Measurements from ENCODE around the gene GRAP2. TPM values are rescaled to one million over a fixed set of nuclear protein-coding genes. Genes with fewer than 3 reads are reported as not detected.
"Not testable (repeated sequence)": the region's sequence is repeated elsewhere in the genome, so short reads cannot be mapped to it uniquely, and the experiment has no call there.

The GRAP2 gene
- total RNA-seq, 1 experiment from 2014 or later = not detected

- ChIA-PET CTCF (no interaction called here), POLR2A (ENCODE audit: unreplicated experiment) (no interaction called here)
- ATAC-seq = no peak
- no TSS peak for BruUV-seq (replicated peaks)
- TF ChIP-seq EZH2phosphoT487 (IDR thresholded peaks at IDR 0.05; ENCODE audit: borderline replicate concordance, low read length) (no peak), EZH2 (IDR thresholded peaks at IDR 0.05; ENCODE audit: low read length, unreplicated experiment) (no peak)
- TF ChIP-seq, protein P1, sequence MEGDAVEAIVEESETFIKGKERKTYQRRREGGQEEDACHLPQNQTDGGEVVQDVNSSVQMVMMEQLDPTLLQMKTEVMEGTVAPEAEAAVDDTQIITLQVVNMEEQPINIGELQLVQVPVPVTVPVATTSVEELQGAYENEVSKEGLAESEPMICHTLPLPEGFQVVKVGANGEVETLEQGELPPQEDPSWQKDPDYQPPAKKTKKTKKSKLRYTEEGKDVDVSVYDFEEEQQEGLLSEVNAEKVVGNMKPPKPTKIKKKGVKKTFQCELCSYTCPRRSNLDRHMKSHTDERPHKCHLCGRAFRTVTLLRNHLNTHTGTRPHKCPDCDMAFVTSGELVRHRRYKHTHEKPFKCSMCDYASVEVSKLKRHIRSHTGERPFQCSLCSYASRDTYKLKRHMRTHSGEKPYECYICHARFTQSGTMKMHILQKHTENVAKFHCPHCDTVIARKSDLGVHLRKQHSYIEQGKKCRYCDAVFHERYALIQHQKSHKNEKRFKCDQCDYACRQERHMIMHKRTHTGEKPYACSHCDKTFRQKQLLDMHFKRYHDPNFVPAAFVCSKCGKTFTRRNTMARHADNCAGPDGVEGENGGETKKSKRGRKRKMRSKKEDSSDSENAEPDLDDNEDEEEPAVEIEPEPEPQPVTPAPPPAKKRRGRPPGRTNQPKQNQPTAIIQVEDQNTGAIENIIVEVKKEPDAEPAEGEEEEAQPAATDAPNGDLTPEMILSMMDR (conservative IDR thresholded peaks at IDR 0.05; ENCODE audit: low read depth, low read length) = no peak
- no peak overlapping the region for H3K4me2 ChIP-seq (ENCODE audit: low read length)
- no peaks in the 10 kb centered on the region for H3K4me1 ChIP-seq (ENCODE audit: insufficient read depth, low read length)
- no peaks in the 10 kb centered on the region for H3K79me2 ChIP-seq (ENCODE audit: low read length)
- no peak overlapping the region for H3K27ac ChIP-seq (ENCODE audit: low read length)
- no peaks in the 10 kb centered on the region for H4K20me1 ChIP-seq (ENCODE audit: low read length)
- H2AFZ ChIP-seq (ENCODE audit: low read length) = no peak overlapping the region
- H3F3A ChIP-seq (ENCODE audit: low read length, unreplicated experiment) = no peaks in the 10 kb centered on the region
- DNase-seq = no peak
- intact Hi-C loops (cut with micrococcal nuclease) = no loop called here
- no peak overlapping the region for H3K4me3 ChIP-seq (ENCODE audit: low read length)
- no peak overlapping the region for H3K9ac ChIP-seq (ENCODE audit: low read length)
- peaks cover 51% of the 10 kb centered on the region for H3K27me3 ChIP-seq (ENCODE audit: low read length)
- H3K9me2 ChIP-seq (replicated peaks; ENCODE audit: low read length) = no peaks in the 10 kb centered on the region
- no peaks in the 10 kb centered on the region for H3K36me3 ChIP-seq (ENCODE audit: low read depth, low read length)
- H3K9me3 ChIP-seq (ENCODE audit: low read length) = no peaks in the 10 kb centered on the region
These were observed 23.6 kb upstream of the GRAP2 start for GRCh38 chr22:39877079-39877845.

- Histone ChIP-seq H4K20me1 (ENCODE audit: low read length) (no peaks in the 10 kb centered on the region), H3K9me2 (replicated peaks; ENCODE audit: low read length) (no peaks in the 10 kb centered on the region), H3K4me2 (ENCODE audit: low read length) (no peak overlapping the region), H3K4me1 (ENCODE audit: insufficient read depth, low read length) (no peaks in the 10 kb centered on the region), H3K79me2 (ENCODE audit: low read length) (no peaks in the 10 kb centered on the region), H3K9me3 (ENCODE audit: low read length) (no peaks in the 10 kb centered on the region), H3F3A (ENCODE audit: low read length, unreplicated experiment) (no peaks in the 10 kb centered on the region), H3K4me3 (ENCODE audit: low read length) (no peak overlapping the region), H3K27me3 (ENCODE audit: low read length) (peaks cover 55% of the 10 kb centered on the region), H3K9ac (ENCODE audit: low read length) (no peak overlapping the region), H3K36me3 (ENCODE audit: low read depth, low read length) (no peaks in the 10 kb centered on the region), H3K27ac (ENCODE audit: low read length) (no peak overlapping the region), H2AFZ (ENCODE audit: low read length) (no peak overlapping the region)
- DNase-seq (no peak), ATAC-seq (no peak)
- TF ChIP-seq, protein P1 (conservative IDR thresholded peaks at IDR 0.05; ENCODE audit: low read depth, low read length) = no peak
- TF ChIP-seq EZH2 (IDR thresholded peaks at IDR 0.05; ENCODE audit: low read length, unreplicated experiment) (no peak), EZH2phosphoT487 (IDR thresholded peaks at IDR 0.05; ENCODE audit: borderline replicate concordance, low read length) (no peak)
- ChIA-PET POLR2A (ENCODE audit: unreplicated experiment) (no interaction called here), CTCF (no interaction called here)
- no TSS peak for BruUV-seq (replicated peaks)
- intact Hi-C loops (cut with micrococcal nuclease) = no loop called here
These were observed 20.2 kb upstream of the GRAP2 start for GRCh38 chr22:39880722-39881121.

DNA sequence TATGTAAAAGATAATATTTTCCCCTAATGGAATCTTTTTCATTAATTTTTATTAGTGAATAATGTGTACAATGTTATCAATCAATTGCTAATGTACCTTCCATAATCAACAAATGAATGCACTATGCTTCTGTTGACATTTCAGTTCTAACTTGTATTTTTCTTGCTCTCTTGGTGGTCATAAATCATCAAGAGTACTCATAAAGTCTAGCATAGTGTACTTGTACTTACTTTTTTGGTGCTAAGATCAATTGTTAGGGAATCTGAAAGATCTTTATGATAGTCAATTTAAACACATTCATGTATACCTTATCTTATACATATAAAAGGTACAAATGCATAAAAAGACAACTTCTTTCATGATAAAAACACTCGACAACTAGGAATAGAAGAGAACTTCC, 17.8 kb upstream of the GRAP2 start:
- Histone ChIP-seq H3K9me3 (ENCODE audit: low read length) (no peaks in the 10 kb centered on the region), H3K4me3 (ENCODE audit: low read length) (no peak overlapping the region), H3K4me1 (ENCODE audit: insufficient read depth, low read length) (no peaks in the 10 kb centered on the region), H3K9ac (ENCODE audit: low read length) (no peak overlapping the region), H3K4me2 (ENCODE audit: low read length) (no peak overlapping the region), H3K36me3 (ENCODE audit: low read depth, low read length) (no peaks in the 10 kb centered on the region), H3K9me2 (replicated peaks; ENCODE audit: low read length) (no peaks in the 10 kb centered on the region), H3K27ac (ENCODE audit: low read length) (no peak overlapping the region), H3K79me2 (ENCODE audit: low read length) (no peaks in the 10 kb centered on the region), H4K20me1 (ENCODE audit: low read length) (no peaks in the 10 kb centered on the region), H2AFZ (ENCODE audit: low read length) (no peak overlapping the region), H3F3A (ENCODE audit: low read length, unreplicated experiment) (no peaks in the 10 kb centered on the region), H3K27me3 (ENCODE audit: low read length) (peaks cover 57% of the 10 kb centered on the region)
- POLR2A ChIA-PET (ENCODE audit: unreplicated experiment) = no interaction called here
- ATAC-seq = no peak
- no TSS peak for BruUV-seq (replicated peaks)
- intact Hi-C loops (cut with micrococcal nuclease) = no loop called here
- TF ChIP-seq, protein P1 (conservative IDR thresholded peaks at IDR 0.05; ENCODE audit: low read depth, low read length) = no peak
- no peak for TF ChIP-seq EZH2phosphoT487 (IDR thresholded peaks at IDR 0.05; ENCODE audit: borderline replicate concordance, low read length)
- TF ChIP-seq EZH2 (IDR thresholded peaks at IDR 0.05; ENCODE audit: low read length, unreplicated experiment) = no peak
- CTCF ChIA-PET = no interaction called here
- DNase-seq = no peak

DNA sequence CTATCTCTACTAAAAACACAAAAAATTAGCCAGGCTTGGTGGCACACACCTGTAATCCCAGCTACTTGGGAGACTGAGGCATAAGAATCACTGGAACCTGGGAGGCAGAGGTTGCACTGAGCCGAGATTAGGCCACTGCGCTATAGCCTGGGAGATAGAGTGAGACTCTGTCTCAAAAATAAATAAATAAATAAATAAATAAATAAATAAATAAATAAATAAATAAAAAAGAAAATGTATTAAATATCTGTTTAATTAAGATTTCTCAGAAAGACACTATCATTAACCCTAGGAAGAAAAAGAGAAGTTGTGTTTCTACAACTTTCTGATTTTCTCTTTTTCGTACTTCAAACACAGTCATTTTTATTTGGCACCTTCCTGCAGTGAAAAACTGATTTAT, 11.0 kb upstream of the GRAP2 start:
- intact Hi-C loops (cut with micrococcal nuclease); H3K36me3 ChIP-seq (ENCODE audit: low read depth, low read length); DNase-seq; H4K20me1 ChIP-seq (ENCODE audit: low read length); H3K4me1 ChIP-seq (ENCODE audit: insufficient read depth, low read length); CTCF ChIA-PET; POLR2A ChIA-PET (ENCODE audit: unreplicated experiment); H3K79me2 ChIP-seq (ENCODE audit: low read length); H3K4me3 ChIP-seq (ENCODE audit: low read length); H3K9me3 ChIP-seq (ENCODE audit: low read length); H2AFZ ChIP-seq (ENCODE audit: low read length); H3K9me2 ChIP-seq (replicated peaks; ENCODE audit: low read length); H3F3A ChIP-seq (ENCODE audit: low read length, unreplicated experiment); ATAC-seq; H3K4me2 ChIP-seq (ENCODE audit: low read length); H3K27ac ChIP-seq (ENCODE audit: low read length); H3K9ac ChIP-seq (ENCODE audit: low read length); BruUV-seq (replicated peaks): not testable (repeated sequence)
- peaks cover 35% of the 10 kb centered on the region for H3K27me3 ChIP-seq (ENCODE audit: low read length)

All from PC-3 (cell line).